H9 (cell line): ENCODE measurements around the gene SYNGR2. TPM values are rescaled to one million over a fixed set of nuclear protein-coding genes. Genes with fewer than 3 reads are reported as not detected.
A peak's percentile ranks its signal among the peaks of the same experiment; 100 is the strongest.

Experiments used
- DNase-seq: peaks from one replicate; pipeline ENCODE4 v3.0.0-alpha.2; 2017
- H2AFZ ChIP-seq: one replicate; pipeline ENCODE4 v1.6.1; 2013; ENCODE audit warnings: mild to moderate bottlenecking, low read length, control low read depth, moderate library complexity
- H2AK5ac ChIP-seq: 2 replicates; pipeline ENCODE4 v1.6.1; 2013; ENCODE audit warnings: low read length, control low read depth, mixed read lengths; ENCODE audit not compliant: insufficient read length
- H2BK120ac ChIP-seq: one replicate; pipeline ENCODE4 v1.6.1; 2013; ENCODE audit warnings: low read depth, mild to moderate bottlenecking, low read length, control low read depth, inconsistent platforms; ENCODE audit not compliant: poor library complexity, severe bottlenecking
- H2BK12ac ChIP-seq: 2 replicates; pipeline ENCODE4 v1.6.1; 2013; ENCODE audit warnings: low read length, control low read depth, mixed read lengths, low read depth; ENCODE audit not compliant: insufficient read length
- H2BK15ac ChIP-seq: 2 replicates; pipeline ENCODE4 v1.6.1; 2013; ENCODE audit warnings: low read depth, low read length, control low read depth
- H2BK20ac ChIP-seq: one replicate; pipeline ENCODE4 v1.6.1; 2013; ENCODE audit warnings: low read depth, mild to moderate bottlenecking, low read length, control low read depth, inconsistent platforms; ENCODE audit not compliant: poor library complexity, severe bottlenecking
- H2BK5ac ChIP-seq: 2 replicates; pipeline ENCODE4 v1.6.1; 2013; ENCODE audit warnings: low read length, control low read depth, mixed read lengths; ENCODE audit not compliant: insufficient read length
- H3K14ac ChIP-seq: 2 replicates; pipeline ENCODE4 v1.6.1; 2013; ENCODE audit warnings: low read length, control low read depth; ENCODE audit not compliant: insufficient read depth
- H3K18ac ChIP-seq: 2 replicates; pipeline ENCODE4 v1.6.1; 2013; ENCODE audit warnings: low read depth, mild to moderate bottlenecking, mixed read lengths, low read length, control low read depth; ENCODE audit not compliant: insufficient read length
- H3K23ac ChIP-seq: 2 replicates; pipeline ENCODE4 v1.6.1; 2013; ENCODE audit warnings: low read length, control low read depth, mixed read lengths, low read depth; ENCODE audit not compliant: insufficient read length
- H3K23me2 ChIP-seq: 2 replicates; pipeline ENCODE4 v1.6.1; 2013; ENCODE audit warnings: low read depth, mild to moderate bottlenecking, mixed read lengths, low read length, control low read depth; ENCODE audit not compliant: insufficient read length, poor library complexity, severe bottlenecking
- H3K27ac ChIP-seq: 2 replicates; pipeline ENCODE4 v1.5.1; 2013; ENCODE audit warnings: low read length, control low read depth, mixed read lengths, low read depth; ENCODE audit not compliant: insufficient read length
- H3K27me3 ChIP-seq: 2 replicates; pipeline ENCODE4 v1.6.1; 2013; ENCODE audit warnings: low read length, control low read depth, inconsistent platforms; ENCODE audit not compliant: insufficient read depth
- H3K4ac ChIP-seq: 2 replicates; pipeline ENCODE4 v1.6.1; 2013; ENCODE audit warnings: low read depth, mild to moderate bottlenecking, control low read depth, inconsistent platforms, low read length, moderate library complexity
- H3K4me1 ChIP-seq: 2 replicates; pipeline ENCODE4 v1.6.1; 2013; ENCODE audit warnings: low read length, control low read depth, inconsistent platforms; ENCODE audit not compliant: insufficient read depth
- H3K4me2 ChIP-seq: 2 replicates; pipeline ENCODE4 v1.6.1; 2013; ENCODE audit warnings: low read length, control low read depth, mixed read lengths; ENCODE audit not compliant: insufficient read length, insufficient read depth
- H3K56ac ChIP-seq: 2 replicates; pipeline ENCODE4 v1.6.1; 2013; ENCODE audit warnings: low read depth, mild to moderate bottlenecking, mixed read lengths, low read length, control low read depth; ENCODE audit not compliant: insufficient read length
- H3K79me1 ChIP-seq: 2 replicates; pipeline ENCODE4 v1.6.1; 2013; ENCODE audit warnings: low read depth, mild to moderate bottlenecking, moderate library complexity, low read length, control low read depth, inconsistent platforms; ENCODE audit not compliant: insufficient read depth, poor library complexity, severe bottlenecking
- H3K79me2 ChIP-seq: 2 replicates; pipeline ENCODE4 v1.6.1; 2013; ENCODE audit warnings: low read length, control low read depth, inconsistent platforms; ENCODE audit not compliant: insufficient read depth
- H3K9ac ChIP-seq: 2 replicates; pipeline ENCODE4 v1.6.1; 2013; ENCODE audit warnings: low read length, control low read depth, mixed read lengths; ENCODE audit not compliant: insufficient read length; ENCODE audit errors: extremely low read depth
- H3K9me3 ChIP-seq: one replicate; pipeline ENCODE4 v1.6.1; 2013; ENCODE audit warnings: low read depth, low read length, inconsistent platforms; ENCODE audit not compliant: control insufficient read depth
- H3T11ph ChIP-seq: one replicate; pipeline ENCODE4 v1.6.1; 2013; ENCODE audit warnings: mild to moderate bottlenecking, low read length, control low read depth, inconsistent platforms
- H4K20me1 ChIP-seq: one replicate; pipeline ENCODE4 v1.6.1; 2013; ENCODE audit not compliant: control insufficient read depth, insufficient read length, insufficient read depth
- H4K5ac ChIP-seq: 2 replicates; pipeline ENCODE4 v1.6.1; 2013; ENCODE audit warnings: low read depth, mild to moderate bottlenecking, mixed read lengths, low read length, control low read depth; ENCODE audit not compliant: insufficient read length
- H4K8ac ChIP-seq: replicated peaks from 2 replicates; pipeline ENCODE4 v1.6.1; 2013; ENCODE audit warnings: low read length, control low read depth, mixed read lengths, low read depth; ENCODE audit not compliant: insufficient read length
- H4K91ac ChIP-seq: 2 replicates; pipeline ENCODE4 v1.6.1; 2013; ENCODE audit warnings: low read depth, mild to moderate bottlenecking, moderate library complexity, mixed read lengths, low read length, control low read depth; ENCODE audit not compliant: insufficient read length
- H3K27ac Mint-ChIP-seq, 3 experiments: 2 replicates in 2 of 3; 3 replicates in 1 of 3; pipeline ENCODE4 v1.8.0; 2020 to 2021; ENCODE audit warnings: mixed read lengths in 3 of 3, mild to moderate bottlenecking in 1 of 3, moderate library complexity in 1 of 3
- H3K27me3 Mint-ChIP-seq: 2 replicates; pipeline ENCODE4 v1.8.0; 2021; ENCODE audit warnings: low read depth, mild to moderate bottlenecking, moderate library complexity, mixed read lengths
- H3K36me3 Mint-ChIP-seq, 3 experiments: 2 replicates in 2 of 3; 3 replicates in 1 of 3; pipeline ENCODE4 v1.8.0; 2020 to 2021; ENCODE audit warnings: low read depth in 3 of 3, mixed read lengths in 3 of 3; ENCODE audit not compliant: insufficient read depth in 1 of 3
- H3K4me1 Mint-ChIP-seq, 2 experiments: 2 replicates each; pipeline ENCODE4 v1.8.0; 2020; ENCODE audit warnings: mixed read lengths in 2 of 2
- H3K4me3 Mint-ChIP-seq, 2 experiments: 2 replicates in 1 of 2; 3 replicates in 1 of 2; pipeline ENCODE4 v1.8.0; 2020 to 2021; ENCODE audit warnings: mild to moderate bottlenecking in 2 of 2, mixed read lengths in 2 of 2, moderate library complexity in 1 of 2
- H3K9me3 Mint-ChIP-seq, 2 experiments: 2 replicates in 1 of 2; 3 replicates in 1 of 2; pipeline ENCODE4 v1.8.0; 2020; ENCODE audit warnings: mild to moderate bottlenecking in 2 of 2, mixed read lengths in 2 of 2, moderate library complexity in 1 of 2
- CTCF ChIP-seq: fragments of 200-600 bp; sonication (generic); conservative IDR thresholded peaks from 3 replicates; pipeline ENCODE4 v1.8.0; 2021; ENCODE audit warnings: antibody characterized with exemption, mild to moderate bottlenecking
- whole genome bisulfite sequencing: extraction: QIAGEN DNeasy Blood & Tissue Kit; methylation state at CpG from one replicate; pipeline ENCODE4 v1.1.7; 2013; ENCODE audit warnings: missing lambda C conversion rate, low lambda C conversion rate, mixed read lengths; ENCODE audit not compliant: insufficient read length; ENCODE audit errors: extremely low coverage; 5-methylcytosine and 5-hydroxymethylcytosine counted together
- total RNA-seq: library from RNA; stranded (reverse); gene quantifications from 2 replicates; pipeline ENCODE4 v1.2.1, GENCODE V29; 2021

The SYNGR2 gene
- total RNA-seq, 1 experiment from 2014 or later: 41.0 TPM

- Mint-ChIP-seq H3K4me3 (peak overlapping the region in 1 of 2 experiments; percentile 8; a peak in 1 of 5 replicates), H3K9me3 (no peaks in the 10 kb centered on the region; a peak in 2 of 5 replicates), H3K4me1 (peaks cover 22 to 28% of the 10 kb centered on the region in 2 experiments), H3K36me3 (no peaks in the 10 kb centered on the region), H3K27me3 (peaks cover 23% of the 10 kb centered on the region), H3K27ac (no peak overlapping the region)
- DNase-seq: peak; percentile 96
- H2BK15ac ChIP-seq: no peak overlapping the region
- H3K9me3 ChIP-seq: no peaks in the 10 kb centered on the region
- H3K56ac ChIP-seq: no peak overlapping the region
- WGBS: no CpG with 5 or more reads among the region's 39 CpGs
- no peak overlapping the region for H2BK5ac ChIP-seq
- no peak overlapping the region for H3K23ac ChIP-seq
- H2BK12ac ChIP-seq: no peak overlapping the region
- no peak overlapping the region for H3K4ac ChIP-seq
- no peaks in the 10 kb centered on the region for H3K79me1 ChIP-seq
- H2AK5ac ChIP-seq: no peak overlapping the region
- peak; percentile 79 for TF ChIP-seq CTCF
- H3K14ac ChIP-seq: no peak overlapping the region; the same call in 1 of the 2 replicates
- no peak overlapping the region for H3K9ac ChIP-seq
- no peaks in the 10 kb centered on the region for H4K20me1 ChIP-seq
- H3T11ph ChIP-seq: no peak overlapping the region
- no peak overlapping the region for H4K91ac ChIP-seq
- H3K18ac ChIP-seq: peak overlapping the region; percentile 1
- H2BK20ac ChIP-seq: no peak overlapping the region
- no peaks in the 10 kb centered on the region for H3K79me2 ChIP-seq
- no peaks in the 10 kb centered on the region for H3K23me2 ChIP-seq
- H2BK120ac ChIP-seq: no peak overlapping the region
- H4K5ac ChIP-seq: no peak overlapping the region
- no peaks in the 10 kb centered on the region; the same call in 1 of the 2 replicates for H3K27me3 ChIP-seq
- H4K8ac ChIP-seq: no peak overlapping the region
- H3K4me2 ChIP-seq: no peak overlapping the region
- H3K4me1 ChIP-seq: peaks cover 12% of the 10 kb centered on the region; the same call in 1 of the 2 replicates
- no peak overlapping the region for H3K27ac ChIP-seq
- no peak overlapping the region for H2AFZ ChIP-seq
Measured at GRCh38 chr17:78133971-78134898, 34.1 kb upstream of the SYNGR2 start.
